Common myeloid progenitor, CD34-positive (primary cell): Measurements from ENCODE around the gene KCNJ18.
"Not testable (repeated sequence)": the region's sequence is repeated elsewhere in the genome, so short reads cannot be mapped to it uniquely, and the experiment has no call there.

Experiments used
- CTCF ChIA-PET: fragments of 350-600 bp; sonication (Branson Sonifier 250); formaldehyde crosslinking; loops from one replicate; lab custom pipeline; 2021; ENCODE audit warnings: antibody characterized with exemption; lab: Charles Lee
- POLR2A ChIA-PET: fragments of 350-600 bp; sonication (Branson Sonifier 250); formaldehyde crosslinking; loops from one replicate; lab custom pipeline; 2021; ENCODE audit warnings: antibody characterized with exemption; lab: Charles Lee
- DNase-seq, 3 donors: peaks; one replicate each; pipeline versions ENCODE4 v3.0.0 to v3.0.0-alpha.2; 2013
- H3K27ac ChIP-seq, 2 experiments: 1 replicate in 1 of 2; 2 replicates in 1 of 2; pipeline ENCODE4 v1.7.0; 2013; ENCODE audit warnings: inconsistent platforms in 2 of 2, low read length in 2 of 2, mild to moderate bottlenecking in 2 of 2, low read depth in 1 of 2, moderate library complexity in 1 of 2; ENCODE audit not compliant: severe bottlenecking in 2 of 2, insufficient read depth in 1 of 2, poor library complexity in 1 of 2
- H3K27me3 ChIP-seq, 5 experiments: replicated peaks in 2 of 5; 1 replicate in 3 of 5; 2 replicates in 2 of 5; pipeline versions ENCODE4 v1.6.1 to v1.7.0; 2013; ENCODE audit warnings: low read length in 4 of 5, mild to moderate bottlenecking in 2 of 5, moderate library complexity in 2 of 5, inconsistent platforms in 1 of 5; ENCODE audit not compliant: insufficient read depth in 5 of 5, control insufficient read depth in 4 of 5
- H3K36me3 ChIP-seq, 4 experiments: 1 replicate in 2 of 4; 2 replicates in 2 of 4; pipeline versions ENCODE4 v1.6.1 to v1.7.0; 2013; ENCODE audit warnings: low read length in 3 of 4, control low read depth in 1 of 4, mild to moderate bottlenecking in 1 of 4; ENCODE audit not compliant: control insufficient read depth in 4 of 4, insufficient read depth in 4 of 4
- H3K4me1 ChIP-seq, 4 experiments: 1 replicate in 3 of 4; 2 replicates in 1 of 4; pipeline versions ENCODE4 v1.6.1 to v1.7.1; 2013; ENCODE audit warnings: low read length in 3 of 4, mild to moderate bottlenecking in 3 of 4, control low read depth in 1 of 4, inconsistent platforms in 1 of 4, moderate library complexity in 1 of 4; ENCODE audit not compliant: control insufficient read depth in 4 of 4, insufficient read depth in 4 of 4; ENCODE audit errors: control extremely low read depth in 1 of 4
- H3K4me3 ChIP-seq, 7 experiments: 1 replicate in 4 of 7; 2 replicates in 3 of 7; pipeline versions ENCODE4 v1.5.1 to v1.7.0; 2013; ENCODE audit warnings: mild to moderate bottlenecking in 7 of 7, low read length in 6 of 7, moderate library complexity in 6 of 7, inconsistent platforms in 2 of 7, low read depth in 2 of 7, control low read depth in 1 of 7; ENCODE audit not compliant: insufficient read depth in 4 of 7, control insufficient read depth in 1 of 7; ENCODE audit errors: extremely low read depth in 1 of 7
- H3K9me3 ChIP-seq, 5 experiments: 1 replicate in 4 of 5; 2 replicates in 1 of 5; pipeline versions ENCODE4 v1.6.1 to v1.7.1; 2013; ENCODE audit warnings: low read length in 4 of 5, mild to moderate bottlenecking in 2 of 5, inconsistent platforms in 1 of 5, low read depth in 1 of 5, moderate library complexity in 1 of 5; ENCODE audit not compliant: control insufficient read depth in 4 of 5, insufficient read depth in 2 of 5; ENCODE audit errors: control extremely low read depth in 1 of 5
- WGBS: methylation state at CpG from one replicate; pipeline ENCODE4 v1.1.5; 2013; ENCODE audit not compliant: insufficient coverage; 5-methylcytosine and 5-hydroxymethylcytosine counted together

KCNJ18 gene

GRCh38 chr17:21748686-21749085, 56.4 kb downstream of the KCNJ18 start:
- H3K27ac ChIP-seq, H3K9me3 ChIP-seq, H3K36me3 ChIP-seq, POLR2A ChIA-PET, H3K4me3 ChIP-seq, CTCF ChIA-PET, H3K4me1 ChIP-seq, DNase-seq, H3K27me3 ChIP-seq: not testable (repeated sequence)
- WGBS = 67% methylated on average over 5 of the region's 5 CpGs

GRCh38 chr17:21749696-21750531, 57.6 kb downstream of the KCNJ18 start:
- H3K4me3 ChIP-seq, H3K36me3 ChIP-seq, CTCF ChIA-PET, H3K4me1 ChIP-seq, POLR2A ChIA-PET, H3K9me3 ChIP-seq, H3K27me3 ChIP-seq, H3K27ac ChIP-seq, DNase-seq: not testable (repeated sequence)
- WGBS = 87% methylated on average over 9 of the region's 15 CpGs

GRCh38 chr17:21751111-21751510, 58.8 kb downstream of the KCNJ18 start:
- H3K36me3 ChIP-seq, H3K9me3 ChIP-seq, H3K4me3 ChIP-seq, POLR2A ChIA-PET, CTCF ChIA-PET, DNase-seq, H3K27ac ChIP-seq, H3K27me3 ChIP-seq, H3K4me1 ChIP-seq: not testable (repeated sequence)
- WGBS = 63% methylated on average over 2 of the region's 2 CpGs
